ENCODE results near the gene SLC5A12. TPM values are rescaled to one million over a fixed set of nuclear protein-coding genes. Genes with fewer than 3 reads are reported as not detected.

SLC5A12 gene
- total RNA-seq, 1 experiment from 2014 or later: not detected

GRCh38 chr11:26742966-26743365, 21.1 kb upstream of the SLC5A12 start:
- no TSS peak for BruUV-seq (replicated peaks)
- DNase-seq (ENCODE audit: low spot score): no peak
- TF ChIP-seq, protein P1, sequence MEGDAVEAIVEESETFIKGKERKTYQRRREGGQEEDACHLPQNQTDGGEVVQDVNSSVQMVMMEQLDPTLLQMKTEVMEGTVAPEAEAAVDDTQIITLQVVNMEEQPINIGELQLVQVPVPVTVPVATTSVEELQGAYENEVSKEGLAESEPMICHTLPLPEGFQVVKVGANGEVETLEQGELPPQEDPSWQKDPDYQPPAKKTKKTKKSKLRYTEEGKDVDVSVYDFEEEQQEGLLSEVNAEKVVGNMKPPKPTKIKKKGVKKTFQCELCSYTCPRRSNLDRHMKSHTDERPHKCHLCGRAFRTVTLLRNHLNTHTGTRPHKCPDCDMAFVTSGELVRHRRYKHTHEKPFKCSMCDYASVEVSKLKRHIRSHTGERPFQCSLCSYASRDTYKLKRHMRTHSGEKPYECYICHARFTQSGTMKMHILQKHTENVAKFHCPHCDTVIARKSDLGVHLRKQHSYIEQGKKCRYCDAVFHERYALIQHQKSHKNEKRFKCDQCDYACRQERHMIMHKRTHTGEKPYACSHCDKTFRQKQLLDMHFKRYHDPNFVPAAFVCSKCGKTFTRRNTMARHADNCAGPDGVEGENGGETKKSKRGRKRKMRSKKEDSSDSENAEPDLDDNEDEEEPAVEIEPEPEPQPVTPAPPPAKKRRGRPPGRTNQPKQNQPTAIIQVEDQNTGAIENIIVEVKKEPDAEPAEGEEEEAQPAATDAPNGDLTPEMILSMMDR (conservative IDR thresholded peaks at IDR 0.05; ENCODE audit: low read depth, low read length): no peak
- no peak for TF ChIP-seq EZH2 (IDR thresholded peaks at IDR 0.05; ENCODE audit: borderline replicate concordance, low read depth, low read length, poor library complexity, severe bottlenecking)

GRCh38 chr11:26741036-26741435, 19.2 kb upstream of the SLC5A12 start:
- TF ChIP-seq, protein P1 (conservative IDR thresholded peaks at IDR 0.05; ENCODE audit: low read depth, low read length): no peak
- TF ChIP-seq EZH2 (IDR thresholded peaks at IDR 0.05; ENCODE audit: borderline replicate concordance, low read depth, low read length, poor library complexity, severe bottlenecking): no peak
- intact Hi-C loops (cut with micrococcal nuclease; ENCODE audit: unreplicated experiment): no loop called here
- DNase-seq (ENCODE audit: low spot score): peak; percentile 71
- no peak overlapping the region for H3K4me3 ChIP-seq (ENCODE audit: low read depth, low read length, poor library complexity, severe bottlenecking)
- H3K4me1 ChIP-seq (ENCODE audit: insufficient read depth, low read length, poor library complexity, severe bottlenecking): no peaks in the 10 kb centered on the region
- ChIA-PET POLR2A (ENCODE audit: low non-redundant PET) (no interaction called here), CTCF (no interaction called here)
- peaks cover 33% of the 10 kb centered on the region for H3K27me3 ChIP-seq (replicated peaks; ENCODE audit: insufficient read depth, low read depth, low read length, poor library complexity)
- no peak overlapping the region for H3K27ac ChIP-seq (ENCODE audit: low read depth, low read length, poor library complexity, severe bottlenecking)
- H3K9me3 ChIP-seq (ENCODE audit: low read depth, low read length, poor library complexity, severe bottlenecking): no peaks in the 10 kb centered on the region
- no peaks in the 10 kb centered on the region for H3K36me3 ChIP-seq (ENCODE audit: insufficient read depth, low read length, poor library complexity, severe bottlenecking)
- BruUV-seq (replicated peaks): no TSS peak

More at GRCh38 chr11:26742966-26743365, 21.1 kb upstream of the SLC5A12 start:
- CTCF ChIA-PET: no interaction called here
- H3K27ac ChIP-seq (ENCODE audit: low read depth, low read length, poor library complexity, severe bottlenecking): no peak overlapping the region
- H3K4me3 ChIP-seq (ENCODE audit: low read depth, low read length, poor library complexity, severe bottlenecking): no peak overlapping the region
- intact Hi-C loops (cut with micrococcal nuclease; ENCODE audit: unreplicated experiment): no loop called here
- H3K27me3 ChIP-seq (replicated peaks; ENCODE audit: insufficient read depth, low read depth, low read length, poor library complexity): peaks cover 45% of the 10 kb centered on the region
- no peaks in the 10 kb centered on the region for H3K9me3 ChIP-seq (ENCODE audit: low read depth, low read length, poor library complexity, severe bottlenecking)
- H3K4me1 ChIP-seq (ENCODE audit: insufficient read depth, low read length, poor library complexity, severe bottlenecking): no peaks in the 10 kb centered on the region
- H3K36me3 ChIP-seq (ENCODE audit: insufficient read depth, low read length, poor library complexity, severe bottlenecking): no peaks in the 10 kb centered on the region
- POLR2A ChIA-PET (ENCODE audit: low non-redundant PET): no interaction called here

DNA sequence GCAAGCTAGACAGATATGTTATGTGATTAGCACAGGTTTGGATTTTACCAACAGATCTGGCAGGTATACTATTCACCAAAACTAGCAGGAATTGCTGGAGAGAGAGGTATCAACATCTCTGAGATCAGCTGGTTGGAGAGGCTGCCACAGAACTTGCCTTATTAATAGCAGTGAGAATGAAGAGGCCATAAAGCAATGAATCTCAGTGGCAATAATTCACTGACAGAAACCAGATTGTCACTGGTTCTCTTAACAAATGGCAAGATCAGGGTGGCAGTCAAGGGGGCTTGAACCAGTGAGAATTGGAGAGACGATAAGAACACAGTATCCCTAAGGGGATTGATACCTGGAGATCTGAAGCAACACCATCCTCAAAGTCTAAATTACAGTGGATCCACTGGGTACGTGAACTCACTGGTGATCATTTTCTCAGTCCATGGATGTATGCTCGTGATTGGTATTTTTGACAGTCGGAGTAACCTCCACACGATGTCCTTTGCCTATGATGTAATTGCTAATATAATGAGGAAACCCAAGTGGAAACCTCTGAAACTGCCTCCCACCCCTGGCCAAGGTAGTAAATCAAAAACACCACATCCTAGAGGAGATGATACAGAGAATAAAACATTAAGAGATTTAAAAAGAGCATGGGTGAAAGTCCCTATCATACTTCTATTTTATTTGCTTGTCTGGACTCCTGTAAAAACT, 17.7 kb upstream of the SLC5A12 start:
- Histone ChIP-seq H3K4me3 (ENCODE audit: low read depth, low read length, poor library complexity, severe bottlenecking) (no peak overlapping the region), H3K36me3 (ENCODE audit: insufficient read depth, low read length, poor library complexity, severe bottlenecking) (no peaks in the 10 kb centered on the region), H3K27ac (ENCODE audit: low read depth, low read length, poor library complexity, severe bottlenecking) (no peak overlapping the region), H3K9me3 (ENCODE audit: low read depth, low read length, poor library complexity, severe bottlenecking) (no peaks in the 10 kb centered on the region), H3K27me3 (replicated peaks; ENCODE audit: insufficient read depth, low read depth, low read length, poor library complexity) (peaks cover 29% of the 10 kb centered on the region), H3K4me1 (ENCODE audit: insufficient read depth, low read length, poor library complexity, severe bottlenecking) (no peaks in the 10 kb centered on the region)
- TF ChIP-seq, protein P1 (conservative IDR thresholded peaks at IDR 0.05; ENCODE audit: low read depth, low read length): no peak
- no peak for TF ChIP-seq EZH2 (IDR thresholded peaks at IDR 0.05; ENCODE audit: borderline replicate concordance, low read depth, low read length, poor library complexity, severe bottlenecking)
- intact Hi-C loops (cut with micrococcal nuclease; ENCODE audit: unreplicated experiment): no loop called here
- ChIA-PET POLR2A (ENCODE audit: low non-redundant PET) (no interaction called here), CTCF (no interaction called here)
- DNase-seq (ENCODE audit: low spot score): no peak
- BruUV-seq (replicated peaks): no TSS peak

Measured in A673 (cell line).